Ectodermal cell (in vitro differentiated cells): ENCODE measurements around the gene ADCY7.

Source experiments
- H3K27ac ChIP-seq: 2 replicates; pipeline ENCODE4 v1.7.0; 2013; ENCODE audit warnings: mild to moderate bottlenecking, low read depth, low read length; ENCODE audit not compliant: insufficient read depth, poor library complexity, severe bottlenecking
- H3K27me3 ChIP-seq: 2 replicates; pipeline ENCODE4 v1.7.0; 2013; ENCODE audit warnings: mild to moderate bottlenecking, low read length; ENCODE audit not compliant: insufficient read depth, control insufficient read depth, poor library complexity, severe bottlenecking
- H3K36me3 ChIP-seq: one replicate; pipeline ENCODE4 v1.7.0; 2013; ENCODE audit warnings: low read length; ENCODE audit not compliant: control insufficient read depth, insufficient read depth
- H3K4me1 ChIP-seq: one replicate; pipeline ENCODE4 v1.7.0; 2013; ENCODE audit warnings: low read length; ENCODE audit not compliant: control insufficient read depth, insufficient read depth
- H3K4me3 ChIP-seq: 2 replicates; pipeline ENCODE4 v1.7.0; 2013; ENCODE audit warnings: low read depth, low read length, control low read depth; ENCODE audit not compliant: insufficient read depth
- H3K9me3 ChIP-seq: 2 replicates; pipeline ENCODE4 v1.7.0; 2013; ENCODE audit warnings: mild to moderate bottlenecking, low read length, moderate library complexity; ENCODE audit not compliant: control insufficient read depth
- WGBS, 2 experiments: methylation state at CpG; one replicate each; pipeline ENCODE4 v1.1.7; 2013; ENCODE audit warnings: missing lambda C conversion rate in 2 of 2; 5-methylcytosine and 5-hydroxymethylcytosine counted together

ADCY7 gene

DNA sequence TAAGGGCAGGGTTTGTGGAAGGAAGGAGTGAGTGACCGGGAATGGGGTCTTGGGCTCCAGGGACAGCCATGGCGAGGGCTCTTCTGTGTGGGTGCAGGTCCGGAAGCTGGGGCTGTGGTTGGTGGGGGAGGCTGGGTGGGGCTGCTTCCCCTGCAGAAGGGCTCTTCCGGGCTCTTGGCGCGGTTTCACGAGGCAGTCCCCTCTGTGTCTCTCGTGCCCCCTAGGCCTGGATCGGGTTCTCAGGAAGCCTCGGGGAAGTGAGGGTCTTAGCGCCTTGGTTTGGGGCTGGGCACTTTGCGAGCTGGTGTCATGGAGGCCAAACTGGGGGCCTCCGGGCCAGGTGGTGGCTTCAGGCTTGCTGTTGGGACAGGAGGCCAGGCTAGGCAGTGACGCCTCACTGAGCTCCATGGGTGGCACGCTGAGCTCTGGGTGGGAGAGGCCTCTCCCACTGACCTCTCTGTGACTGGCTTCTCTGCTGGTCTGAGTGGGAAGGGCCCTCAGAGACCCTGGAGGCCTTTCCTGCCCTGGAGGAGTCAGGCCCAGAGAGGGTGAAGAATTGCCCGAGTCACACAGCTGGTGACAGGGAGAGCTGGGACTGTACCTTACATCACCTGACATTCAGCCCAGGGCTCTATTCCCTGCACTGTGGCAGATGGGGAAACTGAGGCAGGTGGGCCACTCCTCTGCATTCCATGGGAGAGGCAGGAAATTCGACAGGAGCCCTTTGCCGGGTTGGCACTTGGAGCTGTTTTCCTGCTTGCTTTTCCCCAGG lies 8.2 kb downstream of the ADCY7 start:
- WGBS, 2 experiments = 94% methylated on average over 18 of the region's 18 CpGs
- Histone ChIP-seq H3K27me3 (no peaks in the 10 kb centered on the region), H3K4me1 (no peaks in the 10 kb centered on the region), H3K36me3 (no peaks in the 10 kb centered on the region), H3K27ac (no peak overlapping the region), H3K9me3 (no peaks in the 10 kb centered on the region), H3K4me3 (no peak overlapping the region)

DNA sequence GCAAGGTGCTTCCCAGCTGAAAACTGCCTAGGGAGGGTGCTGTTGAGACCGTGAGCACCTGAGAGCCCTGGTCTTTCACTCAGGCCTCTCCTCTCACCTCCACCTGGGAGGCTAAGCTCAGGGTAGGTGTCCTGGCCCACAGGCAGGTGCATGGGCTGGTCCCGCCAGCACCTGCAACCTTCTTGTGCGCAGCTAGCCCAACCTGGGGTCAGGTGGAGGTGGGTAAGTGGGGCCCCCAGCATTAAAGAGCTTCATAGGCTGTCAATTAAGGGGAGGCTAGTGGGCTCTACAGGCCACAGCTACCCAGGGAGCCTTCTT lies 8.7 kb downstream of the ADCY7 start:
- no peak overlapping the region for H3K27ac ChIP-seq
- H3K36me3 ChIP-seq = no peaks in the 10 kb centered on the region
- no peaks in the 10 kb centered on the region for H3K27me3 ChIP-seq
- H3K4me3 ChIP-seq = no peak overlapping the region
- 90 to 91% methylated on average over 3 of the region's 3 CpGs for WGBS, 2 experiments
- H3K4me1 ChIP-seq = no peaks in the 10 kb centered on the region
- H3K9me3 ChIP-seq = no peaks in the 10 kb centered on the region

DNA sequence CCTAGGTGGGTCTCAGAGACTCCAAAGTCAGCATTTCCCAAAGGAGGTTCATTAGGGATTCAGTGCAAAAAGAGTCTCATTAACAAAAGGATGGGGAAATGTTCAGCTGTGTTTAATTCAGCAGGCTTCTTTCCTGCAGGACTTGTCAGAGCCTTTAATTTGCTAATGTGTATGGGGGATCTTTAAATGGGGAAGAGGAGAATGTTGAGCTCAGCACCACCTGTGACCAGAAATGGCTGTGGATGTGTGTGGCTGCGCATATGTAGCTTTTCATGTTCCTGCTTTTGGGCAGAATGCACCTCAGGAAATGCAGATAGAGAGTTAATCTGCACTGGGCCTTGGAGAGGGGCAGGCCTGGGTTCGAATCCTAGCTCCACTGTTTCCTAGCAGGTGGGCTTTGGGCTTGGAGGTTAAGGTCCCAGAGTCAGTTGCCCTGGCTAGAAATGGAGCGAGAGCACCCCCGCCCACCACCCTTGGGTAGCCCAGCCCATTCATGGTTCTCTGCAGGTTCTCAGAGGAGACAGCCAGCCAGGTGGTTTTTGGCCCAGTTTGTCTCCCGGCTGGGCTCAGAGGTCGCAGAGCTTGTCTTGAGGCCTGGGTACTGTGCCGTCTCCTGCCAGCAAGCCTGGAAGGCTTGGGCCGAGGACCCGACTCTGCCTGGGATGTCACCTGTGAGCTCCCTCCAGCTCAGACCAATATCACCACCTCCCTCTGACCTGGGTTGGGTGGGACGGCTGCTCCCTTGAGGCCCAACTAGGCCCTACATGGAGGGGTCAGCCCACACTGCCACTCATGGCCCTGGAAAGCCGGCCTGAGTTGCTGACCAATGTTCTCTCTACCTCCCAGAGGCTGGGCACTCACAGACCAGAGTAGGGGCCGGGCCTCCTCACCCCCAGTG lies 9.3 kb downstream of the ADCY7 start:
- Histone ChIP-seq H3K27ac (no peak overlapping the region), H3K9me3 (no peaks in the 10 kb centered on the region), H3K27me3 (no peaks in the 10 kb centered on the region), H3K4me1 (no peaks in the 10 kb centered on the region), H3K36me3 (no peaks in the 10 kb centered on the region), H3K4me3 (no peak overlapping the region)
- WGBS, 2 experiments = 85 to 87% methylated on average over 12 of the region's 12 CpGs

DNA sequence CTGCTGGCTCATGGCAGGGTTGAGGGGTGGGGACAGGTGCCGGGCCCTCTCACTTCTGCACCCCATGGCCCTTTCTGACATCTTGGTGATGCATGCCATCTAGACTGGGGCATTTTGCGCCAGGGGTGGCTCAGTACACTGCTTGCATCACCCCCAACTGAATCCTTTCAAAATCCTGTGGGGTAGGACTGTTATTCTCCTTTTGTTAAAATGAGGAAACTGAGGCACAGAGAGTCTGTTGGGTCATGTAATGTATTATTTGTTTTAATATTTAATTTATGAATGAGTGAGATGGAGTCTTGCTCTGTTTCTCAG lies 9.9 kb downstream of the ADCY7 start:
- WGBS, 2 experiments = 84 to 88% methylated on average over 2 of the region's 2 CpGs
- H3K4me3 ChIP-seq = no peak overlapping the region
- no peaks in the 10 kb centered on the region for H3K27me3 ChIP-seq
- no peaks in the 10 kb centered on the region for H3K4me1 ChIP-seq
- no peak overlapping the region for H3K27ac ChIP-seq
- H3K36me3 ChIP-seq = no peaks in the 10 kb centered on the region
- H3K9me3 ChIP-seq = no peaks in the 10 kb centered on the region

DNA sequence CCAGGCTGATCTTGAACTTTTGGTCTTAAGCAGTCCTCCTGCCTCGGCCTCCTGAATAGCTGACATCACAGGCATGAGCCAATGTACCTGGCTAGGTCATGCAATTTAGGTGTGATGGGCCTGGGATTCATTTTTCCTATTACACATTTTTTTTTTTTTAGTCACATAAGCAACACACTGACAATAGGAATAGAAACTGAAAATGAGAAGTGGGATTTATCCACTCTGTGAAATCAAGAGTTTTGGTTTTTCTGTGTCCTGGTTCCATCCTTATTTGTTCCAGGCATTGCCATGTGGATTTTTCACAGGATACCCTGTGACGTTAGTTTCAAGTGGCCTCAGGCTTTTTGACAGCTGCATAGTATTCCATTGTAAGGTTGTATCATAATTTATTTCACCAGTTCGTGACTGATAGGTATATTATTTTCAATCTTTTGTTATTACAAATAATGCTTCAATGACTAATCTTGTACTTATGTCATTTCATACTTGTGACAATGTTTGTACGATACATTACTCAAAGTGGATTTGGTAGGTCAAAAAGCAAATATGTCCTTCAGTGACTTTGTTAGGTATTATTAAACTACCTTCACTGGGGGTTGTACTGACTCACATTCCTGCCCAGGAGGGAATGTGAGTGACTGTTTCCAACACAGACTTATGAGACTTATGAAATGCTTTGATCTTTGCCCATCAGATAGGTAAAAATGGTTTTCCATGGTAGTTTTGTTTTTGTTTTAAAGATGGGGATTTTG lies 10.6 kb downstream of the ADCY7 start:
- Histone ChIP-seq H3K4me3 (no peak overlapping the region), H3K36me3 (no peaks in the 10 kb centered on the region), H3K4me1 (no peaks in the 10 kb centered on the region), H3K27ac (no peak overlapping the region), H3K9me3 (no peaks in the 10 kb centered on the region), H3K27me3 (no peaks in the 10 kb centered on the region)
- WGBS, 2 experiments = 86 to 93% methylated on average over 2 to 4 of the region's 4 CpGs

DNA sequence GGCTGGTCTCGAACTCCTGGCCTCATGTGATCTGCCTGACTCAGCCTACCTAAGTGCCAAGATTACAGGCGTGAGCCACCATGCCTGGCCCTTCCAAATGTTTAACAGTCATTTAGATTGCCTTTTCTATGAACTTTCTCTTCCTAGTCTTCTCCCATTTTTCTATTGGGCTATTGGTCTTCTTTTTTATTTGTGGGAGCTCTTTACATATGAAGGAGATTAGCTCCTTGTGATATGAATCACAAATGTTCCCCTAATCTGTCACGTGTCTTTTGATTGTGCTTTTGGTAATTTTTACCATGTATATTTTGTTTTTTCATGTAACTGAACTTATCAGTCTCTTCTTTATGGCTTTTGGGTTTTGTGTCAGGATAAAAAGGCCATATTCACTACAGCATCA lies 11.9 kb downstream of the ADCY7 start:
- H3K4me3 ChIP-seq = no peak overlapping the region
- H3K27me3 ChIP-seq = no peaks in the 10 kb centered on the region
- H3K9me3 ChIP-seq = no peaks in the 10 kb centered on the region
- 66% methylated on average over 3 of the region's 3 CpGs for WGBS, 2 experiments
- H3K36me3 ChIP-seq = no peaks in the 10 kb centered on the region
- H3K4me1 ChIP-seq = no peaks in the 10 kb centered on the region
- H3K27ac ChIP-seq = no peak overlapping the region

DNA sequence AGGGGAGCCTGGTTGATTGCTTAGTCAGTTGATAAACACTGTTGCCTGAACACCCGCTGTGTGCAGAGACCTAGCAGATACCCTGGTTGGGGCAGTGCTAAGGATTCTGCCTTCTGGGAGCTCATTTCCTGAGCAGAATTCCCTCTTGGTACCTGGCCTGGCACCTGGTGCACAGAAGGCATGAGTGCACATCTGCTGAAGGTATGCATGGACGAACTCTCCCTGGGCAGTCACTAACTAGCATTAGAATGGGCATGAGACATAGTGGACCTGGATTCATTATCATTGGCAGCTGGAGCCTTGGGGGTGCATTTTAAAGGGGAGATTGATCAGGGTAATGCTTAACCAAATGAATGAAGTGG lies 13.1 kb downstream of the ADCY7 start:
- no peaks in the 10 kb centered on the region for H3K36me3 ChIP-seq
- no peak overlapping the region for H3K4me3 ChIP-seq
- no peaks in the 10 kb centered on the region for H3K9me3 ChIP-seq
- WGBS, 2 experiments = 75% methylated on average over 2 of the region's 2 CpGs
- no peaks in the 10 kb centered on the region for H3K27me3 ChIP-seq
- H3K4me1 ChIP-seq = no peaks in the 10 kb centered on the region
- no peak overlapping the region for H3K27ac ChIP-seq

DNA sequence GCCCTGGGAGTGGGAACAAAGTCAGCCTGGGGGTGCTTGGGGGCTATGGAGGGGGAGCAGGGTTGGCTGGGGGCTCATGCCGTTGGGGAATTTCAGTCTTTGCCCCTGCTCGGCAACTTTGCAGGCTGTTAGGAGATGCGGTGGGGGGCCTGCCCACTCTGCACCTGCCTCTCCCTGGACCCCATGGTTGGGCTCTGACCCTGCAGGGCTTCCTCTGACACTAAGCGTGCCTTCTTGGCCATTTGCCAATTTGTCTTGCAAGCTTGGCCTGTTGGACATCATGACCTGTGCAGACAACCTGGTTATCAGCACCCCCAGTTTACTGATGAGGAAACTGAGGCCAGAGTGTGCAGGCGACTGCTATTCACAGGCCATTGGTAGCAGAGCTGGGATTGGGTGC lies 14.6 kb downstream of the ADCY7 start:
- Histone ChIP-seq H3K4me3 (no peak overlapping the region), H3K4me1 (no peaks in the 10 kb centered on the region), H3K9me3 (no peaks in the 10 kb centered on the region), H3K27me3 (no peaks in the 10 kb centered on the region), H3K36me3 (no peaks in the 10 kb centered on the region), H3K27ac (no peak overlapping the region)
- WGBS, 2 experiments = 94% methylated on average over 5 of the region's 5 CpGs

DNA sequence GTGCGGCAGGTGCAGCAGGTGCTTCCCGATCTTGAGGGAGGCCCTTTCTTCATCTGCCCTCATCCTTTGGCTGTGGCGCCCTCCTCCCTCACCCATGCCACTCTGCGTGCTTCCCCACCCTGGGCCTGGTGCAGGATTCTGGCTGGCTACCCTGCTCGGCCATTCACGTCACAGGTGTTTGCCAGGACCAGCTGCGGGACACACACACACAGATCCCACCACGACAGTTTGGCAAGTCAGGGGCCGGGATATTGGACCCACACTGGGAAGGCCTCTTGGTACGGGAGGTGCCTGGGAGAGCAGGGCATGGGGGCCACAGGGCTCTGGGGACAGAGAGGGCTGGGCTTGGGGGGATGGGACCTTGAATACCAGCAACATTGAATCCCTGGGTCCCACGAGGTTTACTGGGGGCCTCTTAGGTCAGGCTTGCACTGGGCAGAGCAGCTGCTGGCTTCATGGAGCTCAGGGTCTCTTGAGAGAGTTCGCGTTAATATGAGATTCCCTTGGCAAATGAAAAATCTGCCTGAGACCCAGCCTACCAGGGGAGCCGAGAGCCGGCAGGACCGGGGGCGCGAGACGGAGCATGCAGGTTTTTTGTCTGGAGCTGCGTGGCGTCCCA lies 15.1 kb downstream of the ADCY7 start:
- Histone ChIP-seq H3K4me3 (no peak overlapping the region), H3K36me3 (no peaks in the 10 kb centered on the region), H3K9me3 (no peaks in the 10 kb centered on the region), H3K4me1 (no peaks in the 10 kb centered on the region), H3K27ac (no peak overlapping the region), H3K27me3 (no peaks in the 10 kb centered on the region)
- 91 to 92% methylated on average over 21 of the region's 21 CpGs for WGBS, 2 experiments

DNA sequence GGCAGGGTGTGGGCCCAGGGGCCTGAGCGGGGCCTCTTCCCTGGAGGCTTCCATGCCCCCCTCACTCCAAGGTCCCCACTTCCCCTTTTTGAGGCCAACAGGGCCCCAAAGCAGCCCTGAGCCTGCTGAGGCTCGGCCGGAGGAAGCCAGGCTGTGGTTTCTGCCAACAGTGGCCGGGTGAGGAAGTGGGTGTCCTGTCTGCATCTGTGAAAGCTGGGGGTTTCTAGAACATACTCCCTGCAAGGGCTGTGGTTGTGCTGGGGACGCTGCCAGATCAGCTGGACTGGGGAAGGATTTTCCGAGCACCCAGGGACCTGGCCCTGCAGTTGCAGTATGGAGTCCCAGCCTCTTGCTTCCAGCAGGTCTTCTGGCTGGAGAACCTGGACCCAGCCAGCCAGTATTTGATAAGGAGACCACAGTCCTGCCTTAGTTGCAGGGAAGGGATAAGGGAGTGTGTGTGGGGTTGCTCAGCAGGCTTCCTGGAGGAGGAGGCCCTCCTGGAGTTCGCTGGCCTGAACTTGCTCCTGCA lies 15.7 kb downstream of the ADCY7 start:
- 85 to 90% methylated on average over 7 of the region's 7 CpGs for WGBS, 2 experiments
- no peak overlapping the region for H3K4me3 ChIP-seq
- H3K4me1 ChIP-seq = no peaks in the 10 kb centered on the region
- no peaks in the 10 kb centered on the region for H3K9me3 ChIP-seq
- no peaks in the 10 kb centered on the region for H3K27me3 ChIP-seq
- no peak overlapping the region for H3K27ac ChIP-seq
- no peaks in the 10 kb centered on the region for H3K36me3 ChIP-seq
